ENCODE measurements around the gene SMAD1.

Gene SMAD1

GRCh38 chr4:145481164-145481941 is at the start of gene SMAD1:
Gene SMAD1 (plus strand): TSS chr4:145481853. CDS start chr4:145514614, 32,761 bp downstream.
- DNase-seq, result peak; percentile 57 to 70

GRCh38 chr4:145433684-145434083 is 48.0 kb upstream of the SMAD1 start:
- DNase-seq, result no peak

GRCh38 chr4:145435646-145436045 is 46.0 kb upstream of the SMAD1 start:
- no peak for DNase-seq

- no peak for DNase-seq
Measured at GRCh38 chr4:145436114-145436513, 45.5 kb upstream of the SMAD1 start.

DNA sequence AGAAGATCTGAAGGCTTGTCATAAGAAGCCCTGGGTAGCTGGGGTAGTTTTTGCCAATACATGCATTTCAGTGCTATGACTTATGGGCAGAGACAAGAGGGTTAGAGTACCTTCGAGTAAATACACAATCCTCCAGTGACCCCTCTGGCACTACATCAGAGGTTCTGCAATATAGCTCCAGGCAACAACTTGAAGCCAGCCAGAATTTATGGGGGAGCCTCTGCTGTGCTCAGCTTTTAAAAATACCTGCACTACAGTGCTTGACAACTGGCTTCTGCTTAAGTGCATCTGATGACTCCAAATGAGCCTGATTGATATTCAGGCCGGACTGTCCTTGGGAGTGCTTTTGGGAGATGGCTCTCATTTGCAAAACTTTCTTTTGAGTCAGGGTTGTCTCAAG is 44.9 kb upstream of the SMAD1 start:
- DNase-seq, result no peak

- DNase-seq, result no peak
Measured at GRCh38 chr4:145437466-145437865, 44.2 kb upstream of the SMAD1 start.

DNA sequence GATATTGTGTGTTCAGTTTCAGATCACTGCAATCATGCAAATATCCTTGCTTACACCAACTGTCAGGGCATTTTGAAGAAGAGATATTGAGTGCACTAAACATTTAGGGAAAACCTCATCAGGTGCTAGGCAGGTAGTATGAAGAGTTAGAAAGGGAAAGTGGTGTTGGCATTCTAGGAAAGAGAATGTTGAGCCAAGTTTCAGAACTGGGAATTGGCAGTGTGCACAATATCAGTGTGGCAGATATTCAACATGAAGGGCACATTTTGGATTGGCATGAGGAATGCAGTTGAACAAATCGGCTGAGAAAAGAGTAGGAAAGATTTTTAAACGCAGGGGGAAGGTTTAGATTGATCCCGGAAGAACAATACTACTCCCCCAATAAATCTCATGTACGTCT is 43.4 kb upstream of the SMAD1 start:
- no peak for DNase-seq

DNA sequence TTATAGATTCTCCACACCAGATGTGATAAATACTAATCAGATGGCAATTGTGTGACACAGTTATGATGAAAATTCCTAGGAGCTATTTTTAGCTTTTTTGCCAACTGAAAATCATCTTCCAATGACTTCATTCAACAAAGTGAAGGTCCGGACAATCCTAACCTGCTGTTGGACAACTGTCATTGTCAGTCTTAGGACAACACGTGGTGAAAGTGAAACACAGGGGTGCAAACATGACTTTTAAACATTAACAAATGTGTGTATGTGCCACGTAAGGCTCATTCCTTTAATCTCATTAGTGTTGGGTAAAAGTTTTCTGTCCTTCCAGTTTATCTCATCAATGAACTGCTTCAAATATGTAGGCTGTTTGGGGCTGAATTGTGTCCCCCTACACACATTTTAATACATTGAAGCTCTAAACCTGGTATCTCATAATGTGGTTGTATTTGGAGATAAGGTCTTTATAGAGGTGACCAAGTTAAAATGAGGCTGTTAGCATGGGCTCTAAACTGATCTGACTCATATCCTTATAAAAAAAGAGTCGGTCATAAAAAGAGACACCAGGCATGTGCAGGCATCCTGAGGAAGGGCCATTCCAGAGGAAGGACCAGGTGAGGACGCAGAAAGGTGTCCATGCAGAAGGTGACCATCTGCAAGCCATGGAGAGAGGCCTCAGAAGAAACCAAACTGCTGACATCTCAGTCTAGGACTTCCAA is 41.2 kb upstream of the SMAD1 start:
- no peak for DNase-seq

DNA sequence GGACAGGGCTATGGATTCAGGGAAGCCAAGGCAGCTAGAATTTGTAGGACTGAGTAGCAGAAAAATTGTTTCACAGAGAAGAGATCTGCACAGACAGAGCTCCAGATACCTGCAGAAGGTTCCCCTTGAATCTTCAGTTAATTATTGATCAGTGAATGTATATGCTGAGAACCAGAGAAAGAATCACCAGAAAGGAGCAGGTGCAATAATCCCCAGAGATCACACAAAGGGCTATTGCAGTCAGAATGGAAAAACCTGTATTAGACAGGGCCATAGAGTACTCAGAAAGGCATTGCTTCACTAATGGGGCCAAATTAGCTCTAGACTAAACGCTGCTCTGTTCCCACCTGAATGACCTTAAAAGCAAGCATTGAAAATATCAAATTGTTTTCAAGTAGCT is 35.5 kb upstream of the SMAD1 start:
- no peak for DNase-seq

- DNase-seq, result no peak
Measured at GRCh38 chr4:145451895-145452294, 29.8 kb upstream of the SMAD1 start.

DNA sequence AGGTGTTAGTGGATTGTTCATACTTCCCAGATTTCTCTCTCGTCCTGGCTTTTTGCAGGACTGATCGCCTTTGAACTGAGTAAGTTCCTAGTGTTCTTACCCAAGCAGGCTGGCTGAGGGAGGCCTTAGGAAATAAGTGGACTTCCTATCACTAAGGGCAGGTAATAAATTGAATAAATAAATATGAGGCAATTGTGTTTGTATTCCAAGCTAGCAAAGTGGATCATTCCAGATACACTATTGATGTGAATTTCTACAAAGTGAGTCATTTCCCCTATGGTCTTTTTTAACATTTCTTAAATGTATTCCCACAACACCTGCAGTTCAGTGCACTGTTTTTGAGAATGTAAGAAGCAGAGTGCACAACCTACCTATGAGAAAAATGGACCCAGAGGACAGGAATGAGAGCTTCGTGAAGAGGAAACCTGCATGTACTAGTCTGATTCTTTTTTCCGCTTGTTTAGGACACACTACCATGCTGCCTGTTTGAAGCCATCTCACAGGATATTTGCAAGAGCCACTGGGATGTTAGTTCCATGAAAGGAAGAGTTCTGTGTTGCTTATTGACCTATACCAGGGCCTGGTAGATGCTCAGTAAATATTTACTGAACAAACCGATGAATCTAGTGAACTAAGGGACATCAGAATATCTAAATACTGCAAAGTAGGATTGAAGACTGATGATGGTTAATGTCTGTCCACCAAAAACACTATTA is 29.0 kb upstream of the SMAD1 start:
- DNase-seq, result no peak

GRCh38 chr4:145453163-145453520 is 28.5 kb upstream of the SMAD1 start:
- DNase-seq, result no peak

GRCh38 chr4:145473203-145473602 is 8.4 kb upstream of the SMAD1 start:
- DNase-seq, result no peak

DNA sequence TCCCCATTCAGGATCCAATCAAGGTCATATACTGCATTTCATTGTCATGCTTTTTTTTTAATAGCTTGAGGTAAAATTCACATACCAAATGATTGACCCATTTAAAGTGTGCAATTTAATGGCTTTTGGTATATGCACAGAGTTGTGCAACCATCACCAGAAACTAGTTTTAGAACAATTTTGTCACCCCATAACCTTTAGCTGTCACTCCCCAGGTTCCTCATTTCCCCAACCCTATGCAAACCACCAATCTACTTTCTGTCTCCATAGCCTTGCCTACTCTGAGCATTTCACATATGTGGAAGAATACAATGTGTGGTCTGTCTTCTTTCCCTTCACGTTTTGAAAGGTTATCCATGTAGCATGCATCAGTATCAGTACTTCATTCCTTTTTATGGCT is 1.4 kb upstream of the SMAD1 start:
- DNase-seq, result no peak

DNA sequence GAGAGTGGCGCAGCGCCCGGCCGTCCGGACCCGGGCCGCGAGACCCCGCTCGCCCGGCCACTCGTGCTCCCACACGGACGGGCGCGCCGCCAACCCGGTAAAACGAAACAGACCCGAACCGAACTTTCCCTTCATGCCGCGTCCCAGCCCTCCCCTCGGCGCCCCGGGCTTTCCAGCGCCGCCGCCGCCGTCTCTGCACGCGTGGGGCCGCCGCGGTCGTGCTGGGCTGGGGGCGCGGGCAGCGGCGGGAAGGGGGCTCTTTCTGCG is 222 bp downstream of the SMAD1 start:
- DNase-seq, result no peak

GRCh38 chr4:145482209-145483037 is 770 bp downstream of the SMAD1 start:
- DNase-seq, result peak; percentile 33 to 62

GRCh38 chr4:145483514-145483913 is 1.9 kb downstream of the SMAD1 start:
- DNase-seq, result peak in 1 of 2 experiments; percentile 13

- DNase-seq, result no peak
Measured at GRCh38 chr4:145484225-145484846, 2.7 kb downstream of the SMAD1 start.

- no peak for DNase-seq
Measured at GRCh38 chr4:145485120-145485519, 3.5 kb downstream of the SMAD1 start.

DNA sequence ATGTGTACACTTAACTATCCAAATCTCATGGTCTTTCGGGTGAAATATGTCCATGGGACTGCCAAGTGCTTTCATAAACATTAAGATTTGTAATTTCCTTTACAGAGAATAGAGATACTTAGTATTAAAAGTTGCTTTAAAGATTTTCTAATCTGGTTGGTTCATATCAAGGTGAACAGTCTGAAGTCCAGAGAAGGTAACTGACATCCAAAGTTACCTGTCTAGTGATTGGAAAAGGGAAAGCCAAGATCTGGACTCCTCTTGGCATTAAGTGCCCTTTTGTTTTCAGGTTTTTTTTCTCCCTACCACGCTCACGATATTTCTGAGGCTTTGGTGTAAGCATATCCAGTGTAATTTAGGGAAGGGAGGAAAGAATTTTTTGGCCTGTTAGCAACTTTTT is 5.0 kb downstream of the SMAD1 start:
- DNase-seq, result no peak

DNA sequence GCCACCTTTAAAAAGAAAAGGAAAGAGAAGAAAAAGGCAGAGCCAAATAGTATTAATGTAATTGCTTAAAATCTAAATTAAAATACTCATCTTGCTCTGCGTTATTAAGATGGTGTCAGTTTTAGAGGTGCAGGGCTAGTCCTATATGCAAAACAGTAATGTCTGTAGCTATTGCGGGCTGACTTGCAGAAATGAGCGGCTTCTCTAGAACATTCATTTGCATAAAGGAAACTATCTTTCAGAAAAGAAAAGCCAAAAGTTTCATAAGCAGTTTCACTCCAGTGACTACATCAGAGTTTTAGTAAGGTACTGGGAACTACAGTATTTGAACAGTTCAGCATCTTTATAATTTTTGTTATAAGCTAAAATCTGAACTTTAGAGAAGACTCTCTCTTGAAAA is 6.0 kb downstream of the SMAD1 start:
- no peak for DNase-seq

DNA sequence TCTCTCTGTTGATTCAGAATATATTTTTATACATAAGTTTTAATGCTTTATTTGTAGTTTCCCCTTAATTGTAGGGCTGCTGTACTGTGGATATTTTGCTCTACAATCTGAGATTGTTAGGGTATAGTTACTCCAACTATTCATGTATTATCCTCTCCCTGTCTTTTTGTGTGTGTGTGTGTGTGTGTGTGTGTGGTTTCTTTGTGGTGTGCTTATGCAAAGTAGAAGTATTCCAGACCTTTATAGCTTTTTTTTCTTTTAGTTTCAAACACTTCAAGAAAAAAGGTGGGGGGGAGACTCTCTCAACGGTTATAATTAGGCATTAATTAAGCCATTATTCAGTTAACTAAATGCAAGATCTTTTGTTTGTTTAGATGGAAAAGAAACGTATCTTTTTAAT is 6.7 kb downstream of the SMAD1 start:
- DNase-seq, result no peak

DNA sequence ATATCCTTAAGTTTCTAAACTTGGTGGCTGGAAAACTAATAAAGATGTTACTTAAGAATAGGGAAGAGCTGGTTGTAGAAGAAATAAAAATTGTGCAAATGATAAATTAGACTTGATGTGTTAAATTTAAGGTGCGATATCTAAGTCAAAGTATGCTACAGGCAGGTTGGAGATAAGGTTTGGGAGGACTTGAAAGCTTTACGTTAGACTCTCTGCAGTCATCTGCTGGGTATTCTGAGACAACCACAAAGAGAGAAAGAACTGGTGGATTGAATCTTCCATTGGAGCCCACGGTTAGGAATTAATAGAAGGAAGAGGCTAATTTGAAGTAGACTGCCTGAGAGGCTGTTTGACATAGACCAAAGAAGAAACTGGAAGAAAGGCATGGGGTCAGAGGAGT is 7.9 kb downstream of the SMAD1 start:
- no peak for DNase-seq
